Liver (tissue), 9 donors: ENCODE results near the gene SIGLECL1. TPM values are rescaled to one million over a fixed set of nuclear protein-coding genes. Genes with fewer than 3 reads are reported as not detected.

Experiments
- DNase-seq: peaks from one replicate; pipeline ENCODE4 v3.0.0-alpha.2; 2017; ENCODE audit warnings: low spot score
- H3K27ac ChIP-seq, 2 donors: one replicate each; pipeline ENCODE4 v1.7.0; 2013; ENCODE audit warnings: inconsistent platforms in 2 of 2, low read length in 2 of 2, control low read depth in 1 of 2, low read depth in 1 of 2, mild to moderate bottlenecking in 1 of 2
- H3K27me3 ChIP-seq, 4 donors: one replicate each; pipeline versions ENCODE4 v1.6.1 to v1.7.0; 2013; ENCODE audit warnings: low read length in 3 of 4, inconsistent platforms in 1 of 4, mild to moderate bottlenecking in 1 of 4, moderate library complexity in 1 of 4; ENCODE audit not compliant: control insufficient read depth in 4 of 4, insufficient read depth in 4 of 4
- H3K36me3 ChIP-seq, 4 donors: one replicate each; pipeline versions ENCODE4 v1.6.1 to v1.7.0; 2013; ENCODE audit warnings: low read length in 3 of 4, mild to moderate bottlenecking in 3 of 4, low read depth in 1 of 4, moderate library complexity in 1 of 4; ENCODE audit not compliant: control insufficient read depth in 4 of 4, insufficient read depth in 3 of 4
- H3K4me1 ChIP-seq, 4 donors: one replicate each; pipeline versions ENCODE4 v1.6.1 to v1.7.0; 2013; ENCODE audit warnings: low read length in 3 of 4, mild to moderate bottlenecking in 3 of 4, moderate library complexity in 1 of 4; ENCODE audit not compliant: control insufficient read depth in 4 of 4, insufficient read depth in 4 of 4
- H3K4me3 ChIP-seq, 3 donors: one replicate each; pipeline versions ENCODE4 v1.6.1 to v1.7.0; 2013; ENCODE audit warnings: low read length in 3 of 3, control low read depth in 1 of 3, low read depth in 1 of 3, mild to moderate bottlenecking in 1 of 3
- H3K9ac ChIP-seq, 2 donors: one replicate each; pipeline ENCODE4 v1.7.0; 2013; ENCODE audit warnings: low read length in 2 of 2, mild to moderate bottlenecking in 2 of 2, moderate library complexity in 2 of 2, control low read depth in 1 of 2, low read depth in 1 of 2
- H3K9me3 ChIP-seq, 4 donors: one replicate each; pipeline versions ENCODE4 v1.6.1 to v1.7.0; 2013; ENCODE audit warnings: low read length in 3 of 4; ENCODE audit not compliant: control insufficient read depth in 4 of 4
- EGR1 ChIP-seq, 2 donors: IDR thresholded peaks; 2 replicates each; pipeline ENCODE4 v1.6.1; 2016 to 2018; ENCODE audit warnings: antibody characterized with exemption in 2 of 2, low read depth in 2 of 2
- FOXA1 ChIP-seq: IDR thresholded peaks from 2 replicates; pipeline ENCODE4 v1.6.1; 2016; ENCODE audit warnings: antibody characterized with exemption
- GABPA ChIP-seq, 2 donors: IDR thresholded peaks in 1 of 2; conservative IDR thresholded peaks in 1 of 2; 2 replicates each; pipeline ENCODE4 v1.6.1; 2016; ENCODE audit warnings: antibody characterized with exemption in 2 of 2, mild to moderate bottlenecking in 1 of 2, moderate library complexity in 1 of 2
- HNF4A ChIP-seq, 2 donors: conservative IDR thresholded peaks; 2 replicates each; pipeline ENCODE4 v1.6.1; 2016; ENCODE audit warnings: antibody characterized with exemption in 2 of 2, mild to moderate bottlenecking in 2 of 2
- MAX ChIP-seq: IDR thresholded peaks from 2 replicates; pipeline ENCODE4 v1.6.1; 2016; ENCODE audit warnings: antibody characterized with exemption
- NR2F2 ChIP-seq: IDR thresholded peaks from 2 replicates; pipeline ENCODE4 v1.6.1; 2016; ENCODE audit warnings: antibody characterized with exemption
- REST ChIP-seq: IDR thresholded peaks from 2 replicates; pipeline ENCODE4 v1.6.1; 2016; ENCODE audit warnings: antibody characterized with exemption, mild to moderate bottlenecking
- RXRA ChIP-seq, 2 donors: IDR thresholded peaks; 2 replicates each; pipeline ENCODE4 v1.6.1; 2017 to 2018; ENCODE audit warnings: antibody characterized with exemption in 2 of 2, mild to moderate bottlenecking in 1 of 2
- TAF1 ChIP-seq: conservative IDR thresholded peaks from 2 replicates; pipeline ENCODE4 v1.6.1; 2016; ENCODE audit warnings: antibody characterized with exemption, mild to moderate bottlenecking
- WGBS: extraction: QIAGEN DNeasy Blood & Tissue Kit; methylation state at CpG from one replicate; pipeline ENCODE4 v1.1.7; 2013; 5-methylcytosine and 5-hydroxymethylcytosine counted together
- polyA plus RNA-seq, 2 donors: library from polyadenylated mRNA; stranded (reverse) in 1 of 2; unstranded in 1 of 2; fragments of 200-250 nt in 1 of 2; fragments of >200 nt in 1 of 2; fragmentation: Nextera tagmentation in 1 of 2; extraction: Ambion mirVana in 1 of 2; gene quantifications; one replicate each; pipeline versions ENCODE4 v1.2.1 to v1.2.3, GENCODE V29; 2013 to 2015
- total RNA-seq, 2 donors: library from RNA; depleted of rRNA; stranded (reverse); fragments of >200 nt; gene quantifications; one replicate each; pipeline ENCODE4 v1.2.3, GENCODE V29; 2014
- TF ChIP-seq, protein P1 (sequence below): IDR thresholded peaks from 2 replicates; pipeline ENCODE4 v1.6.1; 2016; ENCODE audit warnings: antibody characterized with exemption
- TF ChIP-seq, protein P2 (sequence below): IDR thresholded peaks from 2 replicates; pipeline ENCODE4 v1.6.1; 2016; ENCODE audit warnings: antibody characterized with exemption
- donor health status: healthy.
- donor health status: healthy.
- donor health status: healthy.
- donor health status: healthy.
- donor health status: healthy.

Gene SIGLECL1
- total and polyA plus RNA-seq, 4 donors: 0.05 TPM; not detected in 3

- no peak for TF ChIP-seq REST
- TF ChIP-seq, protein P1, sequence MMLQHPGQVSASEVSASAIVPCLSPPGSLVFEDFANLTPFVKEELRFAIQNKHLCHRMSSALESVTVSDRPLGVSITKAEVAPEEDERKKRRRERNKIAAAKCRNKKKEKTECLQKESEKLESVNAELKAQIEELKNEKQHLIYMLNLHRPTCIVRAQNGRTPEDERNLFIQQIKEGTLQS: no peak
- TF ChIP-seq MAX: no peak
- TF ChIP-seq FOXA1: no peak
Observed at GRCh38 chr19:51252306-51253079, 1.6 kb downstream of the SIGLECL1 start (continued).

DNA sequence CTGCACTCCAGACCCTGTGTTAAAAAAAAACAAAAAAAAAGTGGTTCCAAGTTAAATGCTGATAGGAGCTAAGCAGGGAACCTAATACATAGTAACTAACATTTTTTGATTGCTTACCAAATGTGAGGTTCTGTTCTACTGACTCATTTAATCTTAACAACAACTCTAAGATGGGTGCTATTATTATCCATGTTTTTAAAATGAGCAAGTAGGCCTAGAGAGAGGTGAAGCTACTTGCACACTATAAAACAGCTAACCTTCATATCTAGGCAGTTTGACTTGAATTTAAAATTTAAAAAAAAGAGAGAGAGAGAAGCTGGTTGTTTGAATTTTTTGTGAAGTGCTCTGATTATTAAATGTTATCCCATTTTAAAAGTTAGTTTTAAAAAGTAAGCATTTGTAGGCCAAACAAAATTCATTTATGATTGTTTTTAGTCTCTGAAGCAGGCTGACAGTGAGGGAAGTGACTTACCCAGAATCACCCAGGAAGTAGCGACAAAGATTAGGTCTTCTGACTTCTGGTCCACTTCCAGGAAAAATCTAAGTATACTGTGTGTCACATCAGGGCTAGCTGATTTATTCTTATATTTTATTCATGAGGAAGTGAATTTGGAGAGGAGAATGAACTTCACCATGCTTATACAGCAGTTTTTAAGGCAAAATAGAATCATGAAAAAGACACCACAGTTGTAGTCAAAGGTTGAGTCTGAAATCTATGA lies 2.4 kb downstream of the SIGLECL1 start:
- no peak overlapping the region for H3K9ac ChIP-seq
- no peaks in the 10 kb centered on the region for H3K4me1 ChIP-seq
- no peaks in the 10 kb centered on the region for H3K36me3 ChIP-seq
- no peak for TF ChIP-seq REST
- TF ChIP-seq, protein P1: no peak
- no peak for TF ChIP-seq GABPA (IDR thresholded peaks at IDR 0.05 in 1 of 2, conservative IDR thresholded peaks at IDR 0.05 in 1 of 2)
- TF ChIP-seq EGR1 (IDR thresholded peaks at IDR 0.05; ENCODE audit: low read depth in 2 of 2): no peak
- TF ChIP-seq, protein P2, sequence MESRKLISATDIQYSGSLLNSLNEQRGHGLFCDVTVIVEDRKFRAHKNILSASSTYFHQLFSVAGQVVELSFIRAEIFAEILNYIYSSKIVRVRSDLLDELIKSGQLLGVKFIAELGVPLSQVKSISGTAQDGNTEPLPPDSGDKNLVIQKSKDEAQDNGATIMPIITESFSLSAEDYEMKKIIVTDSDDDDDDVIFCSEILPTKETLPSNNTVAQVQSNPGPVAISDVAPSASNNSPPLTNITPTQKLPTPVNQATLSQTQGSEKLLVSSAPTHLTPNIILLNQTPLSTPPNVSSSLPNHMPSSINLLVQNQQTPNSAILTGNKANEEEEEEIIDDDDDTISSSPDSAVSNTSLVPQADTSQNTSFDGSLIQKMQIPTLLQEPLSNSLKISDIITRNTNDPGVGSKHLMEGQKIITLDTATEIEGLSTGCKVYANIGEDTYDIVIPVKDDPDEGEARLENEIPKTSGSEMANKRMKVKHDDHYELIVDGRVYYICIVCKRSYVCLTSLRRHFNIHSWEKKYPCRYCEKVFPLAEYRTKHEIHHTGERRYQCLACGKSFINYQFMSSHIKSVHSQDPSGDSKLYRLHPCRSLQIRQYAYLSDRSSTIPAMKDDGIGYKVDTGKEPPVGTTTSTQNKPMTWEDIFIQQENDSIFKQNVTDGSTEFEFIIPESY: no peak
- no peak for TF ChIP-seq NR2F2
- TF ChIP-seq RXRA (IDR thresholded peaks at IDR 0.05): no peak
- no peak for TF ChIP-seq TAF1
- no peak for TF ChIP-seq HNF4A (conservative IDR thresholded peaks at IDR 0.05)
- H3K27ac ChIP-seq: no peak overlapping the region
- H3K27me3 ChIP-seq: peaks cover 0 to 6% (median 0%) of the 10 kb centered on the region in 4 donors
- no peak overlapping the region for H3K4me3 ChIP-seq
- WGBS: 78% methylated on average over 1 of the region's 1 CpG
- no peak for DNase-seq
- H3K9me3 ChIP-seq: no peaks in the 10 kb centered on the region
